Measurements from ENCODE around the gene ATP10A. TPM values are rescaled to one million over a fixed set of nuclear protein-coding genes. Genes with fewer than 3 reads are reported as not detected.
A peak's percentile ranks its signal among the peaks of the same experiment; 100 is the strongest.

ATP10A gene
- total RNA-seq, 6 experiments from 2014 or later, result 31.0 to 39.5 (median 33.9) TPM

DNA sequence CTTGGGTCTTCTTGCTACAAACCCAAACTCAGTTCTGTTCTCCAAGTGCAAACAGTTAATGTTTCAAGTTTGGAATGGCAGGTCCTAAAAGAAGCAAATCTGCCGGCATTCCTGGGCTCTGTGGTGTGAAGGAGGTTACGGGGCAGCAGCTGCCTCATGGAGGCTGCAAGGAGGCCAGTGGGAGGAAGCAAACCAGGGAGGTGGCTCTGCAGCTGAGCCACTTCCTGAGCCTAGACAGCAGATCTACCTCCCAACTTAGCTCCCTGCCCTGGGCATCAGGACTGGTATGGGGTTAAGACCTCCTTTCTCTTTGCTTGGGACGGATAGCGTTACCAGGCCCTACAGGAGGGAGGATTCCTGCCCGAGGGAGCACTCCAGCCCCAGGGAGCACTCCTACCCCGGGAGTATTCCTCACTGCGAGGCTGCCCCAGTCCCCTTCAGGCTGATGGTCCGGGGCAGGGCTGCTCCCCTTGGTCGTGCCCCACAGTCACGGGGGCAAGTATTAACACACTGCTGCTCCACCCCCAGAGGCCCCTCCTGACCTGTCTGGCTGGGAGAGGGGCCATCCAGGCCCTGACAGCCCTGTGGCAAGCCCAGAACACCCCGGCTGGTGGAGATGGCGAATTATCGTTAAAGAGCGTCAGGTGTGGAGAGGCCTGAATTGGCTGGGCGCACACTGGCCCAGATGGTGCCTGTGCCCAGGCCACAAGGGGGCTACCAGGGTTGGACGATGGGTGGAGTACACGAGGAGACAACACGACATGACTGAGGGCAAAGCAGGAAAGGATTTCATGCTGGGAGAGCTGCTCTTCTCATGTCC is 129.9 kb downstream of the ATP10A start:
- TF ChIP-seq, protein P1, sequence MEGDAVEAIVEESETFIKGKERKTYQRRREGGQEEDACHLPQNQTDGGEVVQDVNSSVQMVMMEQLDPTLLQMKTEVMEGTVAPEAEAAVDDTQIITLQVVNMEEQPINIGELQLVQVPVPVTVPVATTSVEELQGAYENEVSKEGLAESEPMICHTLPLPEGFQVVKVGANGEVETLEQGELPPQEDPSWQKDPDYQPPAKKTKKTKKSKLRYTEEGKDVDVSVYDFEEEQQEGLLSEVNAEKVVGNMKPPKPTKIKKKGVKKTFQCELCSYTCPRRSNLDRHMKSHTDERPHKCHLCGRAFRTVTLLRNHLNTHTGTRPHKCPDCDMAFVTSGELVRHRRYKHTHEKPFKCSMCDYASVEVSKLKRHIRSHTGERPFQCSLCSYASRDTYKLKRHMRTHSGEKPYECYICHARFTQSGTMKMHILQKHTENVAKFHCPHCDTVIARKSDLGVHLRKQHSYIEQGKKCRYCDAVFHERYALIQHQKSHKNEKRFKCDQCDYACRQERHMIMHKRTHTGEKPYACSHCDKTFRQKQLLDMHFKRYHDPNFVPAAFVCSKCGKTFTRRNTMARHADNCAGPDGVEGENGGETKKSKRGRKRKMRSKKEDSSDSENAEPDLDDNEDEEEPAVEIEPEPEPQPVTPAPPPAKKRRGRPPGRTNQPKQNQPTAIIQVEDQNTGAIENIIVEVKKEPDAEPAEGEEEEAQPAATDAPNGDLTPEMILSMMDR (IDR thresholded peaks at IDR 0.05), result 0 out of 2 replicates have a peak, but pooled peaks have one; percentile 21
- peak overlapping the region; percentile 18; the same call in 1 of the 2 replicates for H3K27ac Mint-ChIP-seq

DNA sequence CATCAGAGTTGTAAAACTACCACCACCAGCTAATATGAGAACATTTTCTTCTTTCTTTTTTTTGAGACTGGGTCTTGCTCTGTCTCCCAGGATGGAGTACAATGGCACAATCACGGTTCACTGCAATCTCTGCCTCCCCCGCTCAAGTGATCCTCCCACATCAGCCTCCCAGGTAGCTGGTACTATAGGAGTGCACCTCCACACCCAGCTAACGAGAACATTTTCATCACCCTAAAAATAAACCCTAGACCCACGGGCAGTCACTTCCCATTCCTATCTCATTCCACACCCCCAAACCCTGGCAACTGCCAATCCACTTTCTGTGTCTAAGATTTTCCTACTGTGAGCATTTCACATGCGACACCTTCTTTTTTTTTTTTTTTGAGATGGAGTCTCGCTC is 130.9 kb downstream of the ATP10A start:
- no peak for DNase-seq
- Mint-ChIP-seq H3K9me3 (no peaks in the 10 kb centered on the region), H3K4me3 (no peak overlapping the region), H3K36me3 (ENCODE audit: low read depth) (peaks cover 24% of the 10 kb centered on the region), H3K27ac (peak overlapping the region; percentile 16), H3K27me3 (ENCODE audit: insufficient read depth) (no peaks in the 10 kb centered on the region), H3K4me1 (ENCODE audit: low read depth) (peaks cover 14% of the 10 kb centered on the region)
- TF ChIP-seq, protein P1 (IDR thresholded peaks at IDR 0.05), result no peak

More for the DNA sequence above, 129.9 kb downstream of the ATP10A start:
- Mint-ChIP-seq H3K36me3 (ENCODE audit: low read depth) (peaks cover 21% of the 10 kb centered on the region), H3K9me3 (no peaks in the 10 kb centered on the region), H3K4me3 (no peak overlapping the region), H3K4me1 (ENCODE audit: low read depth) (peaks cover 24% of the 10 kb centered on the region), H3K27me3 (ENCODE audit: insufficient read depth) (no peaks in the 10 kb centered on the region)
- no peak for DNase-seq

DNA sequence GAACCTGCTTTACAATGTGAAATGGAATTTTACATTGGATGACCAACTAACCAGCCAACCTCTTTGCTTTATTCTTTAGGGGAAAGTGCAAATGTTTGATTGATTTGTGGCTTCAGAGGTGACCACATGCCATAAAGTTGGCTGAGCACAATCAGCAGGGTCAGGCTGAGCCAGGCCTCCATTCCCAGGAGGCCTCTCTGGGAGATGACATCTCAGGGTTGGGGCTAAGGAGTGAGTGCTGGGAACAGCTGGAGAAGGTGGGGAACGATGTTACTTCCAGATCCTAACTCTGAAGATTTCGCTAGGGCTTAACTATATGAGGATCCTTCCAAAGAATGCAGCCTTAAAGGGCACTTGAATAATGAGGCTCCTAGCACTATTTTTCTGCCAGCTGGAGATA is 131.7 kb downstream of the ATP10A start:
- TF ChIP-seq, protein P1 (IDR thresholded peaks at IDR 0.05), result no peak
- Mint-ChIP-seq H3K27ac (peak overlapping the region; percentile 8; the same call in 1 of the 2 replicates), H3K36me3 (ENCODE audit: low read depth) (peaks cover 25% of the 10 kb centered on the region), H3K4me1 (ENCODE audit: low read depth) (peaks cover 6% of the 10 kb centered on the region), H3K9me3 (no peaks in the 10 kb centered on the region), H3K27me3 (ENCODE audit: insufficient read depth) (no peaks in the 10 kb centered on the region), H3K4me3 (no peak overlapping the region)
- no peak for DNase-seq

DNA sequence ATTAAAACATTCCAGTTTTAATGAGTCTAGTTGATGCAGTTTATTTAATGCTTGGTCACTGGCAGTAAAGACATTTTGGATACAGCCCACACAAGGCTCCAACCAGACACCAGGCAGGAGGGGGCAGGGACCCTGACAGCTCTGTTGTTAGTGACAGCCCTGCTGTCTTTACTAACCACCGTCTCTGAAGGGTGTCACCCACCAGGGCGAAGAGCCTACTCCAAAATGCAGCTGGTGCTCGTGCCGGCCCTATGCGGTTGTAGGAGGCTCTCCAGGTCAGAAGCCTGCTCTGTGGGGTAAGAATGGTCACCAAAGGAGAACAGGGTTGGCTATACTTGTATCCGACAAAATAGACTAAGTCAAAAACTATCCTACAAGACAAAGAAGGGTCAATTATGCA is 132.2 kb downstream of the ATP10A start:
- H3K27ac Mint-ChIP-seq, result no peak overlapping the region
- H3K36me3 Mint-ChIP-seq (ENCODE audit: low read depth), result peaks cover 21% of the 10 kb centered on the region
- peaks cover 1% of the 10 kb centered on the region for H3K4me1 Mint-ChIP-seq (ENCODE audit: low read depth)
- no peak for DNase-seq
- no peaks in the 10 kb centered on the region for H3K9me3 Mint-ChIP-seq
- TF ChIP-seq, protein P1 (IDR thresholded peaks at IDR 0.05), result no peak
- H3K4me3 Mint-ChIP-seq, result no peak overlapping the region
- H3K27me3 Mint-ChIP-seq (ENCODE audit: insufficient read depth), result no peaks in the 10 kb centered on the region

DNA sequence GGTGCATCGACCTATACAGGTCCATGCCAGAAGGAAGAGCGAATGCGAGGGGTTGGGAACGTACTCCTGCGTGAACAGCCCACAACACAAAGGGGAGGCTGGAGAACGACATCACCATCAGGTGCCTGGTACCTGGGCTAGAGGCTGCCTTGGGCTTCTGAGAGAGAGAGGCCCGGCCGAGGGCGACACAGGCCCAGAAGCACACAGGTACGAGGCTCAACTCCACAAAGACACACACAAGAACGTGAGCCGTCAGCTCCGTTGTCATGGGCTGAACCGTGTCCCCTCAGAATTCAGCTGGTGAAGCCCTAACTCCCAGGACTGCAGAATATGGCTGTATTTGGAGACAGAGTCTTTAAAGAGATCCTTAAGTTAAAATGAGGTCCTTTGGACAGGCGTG is 134.3 kb downstream of the ATP10A start:
- H3K27ac Mint-ChIP-seq, result no peak overlapping the region
- TF ChIP-seq, protein P1 (IDR thresholded peaks at IDR 0.05), result no peak
- H3K36me3 Mint-ChIP-seq (ENCODE audit: low read depth), result peaks cover 31% of the 10 kb centered on the region
- no peaks in the 10 kb centered on the region for H3K9me3 Mint-ChIP-seq
- no peaks in the 10 kb centered on the region for H3K4me1 Mint-ChIP-seq (ENCODE audit: low read depth)
- H3K4me3 Mint-ChIP-seq, result no peak overlapping the region
- peaks cover 2% of the 10 kb centered on the region; the same call in 1 of the 2 replicates for H3K27me3 Mint-ChIP-seq (ENCODE audit: insufficient read depth)
- DNase-seq, result no peak
